Hepatocyte (in vitro differentiated cells): Measurements from ENCODE around the gene ZNF358. TPM values are rescaled to one million over a fixed set of nuclear protein-coding genes. Genes with fewer than 3 reads are reported as not detected.

Experiments
- DNase-seq: peaks from one replicate; pipeline ENCODE4 v3.0.0-alpha.2; 2016; ENCODE audit warnings: low spot score
- H2AFZ ChIP-seq: fragments of 200-600 bp; sonication (generic); 2 replicates; pipeline ENCODE4 v1.6.0; 2016; ENCODE audit warnings: antibody characterized with exemption, mild to moderate bottlenecking
- H3K27ac ChIP-seq: fragments of 200-600 bp; sonication (generic); 2 replicates; pipeline ENCODE4 v1.5.1; 2016; ENCODE audit warnings: mild to moderate bottlenecking
- H3K27me3 ChIP-seq: fragments of 200-600 bp; sonication (generic); 2 replicates; pipeline ENCODE4 v1.6.1; 2016
- H3K36me3 ChIP-seq: fragments of 200-600 bp; sonication (generic); replicated peaks from 2 replicates; pipeline ENCODE4 v1.5.1; 2016; ENCODE audit warnings: low read depth; ENCODE audit not compliant: insufficient read depth
- H3K4me1 ChIP-seq: fragments of 200-600 bp; sonication (generic); 2 replicates; pipeline ENCODE4 v1.5.1; 2016; ENCODE audit warnings: mild to moderate bottlenecking, moderate library complexity; ENCODE audit not compliant: insufficient read depth
- H3K4me2 ChIP-seq: fragments of 200-600 bp; sonication (generic); 2 replicates; pipeline ENCODE4 v1.6.0; 2016
- H3K4me3 ChIP-seq: fragments of 200-600 bp; sonication (generic); 2 replicates; pipeline ENCODE4 v1.5.1; 2016; ENCODE audit warnings: mild to moderate bottlenecking
- H3K79me2 ChIP-seq: fragments of 200-600 bp; sonication (generic); 2 replicates; pipeline ENCODE4 v1.6.0; 2017; ENCODE audit warnings: mild to moderate bottlenecking
- H3K9me2 ChIP-seq: fragments of 200-600 bp; sonication (generic); replicated peaks from 2 replicates; pipeline ENCODE4 v1.6.0; 2017; ENCODE audit warnings: mild to moderate bottlenecking; ENCODE audit not compliant: insufficient read depth
- H3K9me3 ChIP-seq: fragments of 200-600 bp; sonication (generic); 2 replicates; pipeline ENCODE4 v1.5.1; 2016; ENCODE audit warnings: low read depth, mild to moderate bottlenecking
- H4K20me1 ChIP-seq: fragments of 200-600 bp; sonication (generic); 2 replicates; pipeline ENCODE4 v1.6.0; 2016; ENCODE audit warnings: mild to moderate bottlenecking; ENCODE audit not compliant: insufficient read depth, poor library complexity, severe bottlenecking
- EZH2 ChIP-seq: fragments of 200-600 bp; sonication (generic); IDR thresholded peaks from 2 replicates; pipeline ENCODE4 v1.6.1; 2016; ENCODE audit warnings: antibody characterized with exemption, mild to moderate bottlenecking, borderline replicate concordance
- EZH2phosphoT487 ChIP-seq: fragments of 200-600 bp; sonication (generic); IDR thresholded peaks from one replicate; pipeline ENCODE4 v1.6.1; 2018; ENCODE audit warnings: antibody characterized with exemption, mild to moderate bottlenecking, low read depth, moderate library complexity; ENCODE audit not compliant: unreplicated experiment, severe bottlenecking
- WGBS: methylation state at CpG from one replicate; pipeline ENCODE4 v1.1.6; 2016; ENCODE audit warnings: low lambda C conversion rate; ENCODE audit errors: missing lambda C conversion rate; 5-methylcytosine and 5-hydroxymethylcytosine counted together
- polyA plus RNA-seq: library from polyadenylated mRNA; unstranded; fragments of >200 nt; fragmentation: Nextera tagmentation; extraction: Ambion mirVana; gene quantifications from 2 replicates; pipeline ENCODE4 v1.2.1, GENCODE V29; 2016
- total RNA-seq: library from RNA; depleted of rRNA; stranded (reverse); fragments of >200 nt; gene quantifications from 2 replicates; pipeline ENCODE4 v1.2.3, GENCODE V29; 2014
- TF ChIP-seq, protein P1 (sequence below): fragments of 200-600 bp; sonication (generic); IDR thresholded peaks from 2 replicates; pipeline ENCODE4 v1.5.1; 2016; ENCODE audit warnings: antibody characterized with exemption, mild to moderate bottlenecking; ENCODE audit not compliant: poor library complexity

ZNF358 gene
- total and polyA plus RNA-seq, 2 experiments from 2014 or later, result 37.8 to 39.9 TPM

DNA sequence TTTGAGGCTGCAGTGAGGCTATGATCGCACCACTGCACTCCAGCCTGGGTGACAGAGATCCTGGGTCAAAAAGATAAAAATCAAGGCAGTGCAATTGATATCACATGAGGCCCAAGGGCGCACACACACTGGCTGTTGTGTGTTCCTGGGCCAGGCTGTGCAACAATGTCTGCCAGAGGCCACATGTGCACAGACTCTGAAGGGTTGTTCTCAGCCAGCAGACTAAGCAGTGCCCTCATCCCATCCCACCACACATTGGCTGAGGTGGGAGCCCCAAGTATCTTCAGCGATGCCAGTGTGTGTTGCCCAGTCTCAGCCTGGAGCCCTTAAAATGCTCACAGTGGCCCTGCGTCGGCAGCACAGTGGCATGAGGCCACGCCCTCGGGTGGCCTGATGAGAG is 39.7 kb upstream of the ZNF358 start:
- Histone ChIP-seq H3K4me1 (peaks cover 9% of the 10 kb centered on the region), H3K36me3 (no peaks in the 10 kb centered on the region), H3K27ac (no peak overlapping the region), H3K9me3 (no peaks in the 10 kb centered on the region), H3K4me3 (no peak overlapping the region), H3K4me2 (no peak overlapping the region), H4K20me1 (no peaks in the 10 kb centered on the region), H3K9me2 (no peaks in the 10 kb centered on the region), H2AFZ (no peak overlapping the region), H3K27me3 (no peaks in the 10 kb centered on the region), H3K79me2 (no peaks in the 10 kb centered on the region)
- 94% methylated on average over 7 of the region's 7 CpGs for WGBS
- no peak for DNase-seq
- no peak for TF ChIP-seq EZH2phosphoT487
- no peak for TF ChIP-seq EZH2
- TF ChIP-seq, protein P1, sequence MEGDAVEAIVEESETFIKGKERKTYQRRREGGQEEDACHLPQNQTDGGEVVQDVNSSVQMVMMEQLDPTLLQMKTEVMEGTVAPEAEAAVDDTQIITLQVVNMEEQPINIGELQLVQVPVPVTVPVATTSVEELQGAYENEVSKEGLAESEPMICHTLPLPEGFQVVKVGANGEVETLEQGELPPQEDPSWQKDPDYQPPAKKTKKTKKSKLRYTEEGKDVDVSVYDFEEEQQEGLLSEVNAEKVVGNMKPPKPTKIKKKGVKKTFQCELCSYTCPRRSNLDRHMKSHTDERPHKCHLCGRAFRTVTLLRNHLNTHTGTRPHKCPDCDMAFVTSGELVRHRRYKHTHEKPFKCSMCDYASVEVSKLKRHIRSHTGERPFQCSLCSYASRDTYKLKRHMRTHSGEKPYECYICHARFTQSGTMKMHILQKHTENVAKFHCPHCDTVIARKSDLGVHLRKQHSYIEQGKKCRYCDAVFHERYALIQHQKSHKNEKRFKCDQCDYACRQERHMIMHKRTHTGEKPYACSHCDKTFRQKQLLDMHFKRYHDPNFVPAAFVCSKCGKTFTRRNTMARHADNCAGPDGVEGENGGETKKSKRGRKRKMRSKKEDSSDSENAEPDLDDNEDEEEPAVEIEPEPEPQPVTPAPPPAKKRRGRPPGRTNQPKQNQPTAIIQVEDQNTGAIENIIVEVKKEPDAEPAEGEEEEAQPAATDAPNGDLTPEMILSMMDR, result no peak

DNA sequence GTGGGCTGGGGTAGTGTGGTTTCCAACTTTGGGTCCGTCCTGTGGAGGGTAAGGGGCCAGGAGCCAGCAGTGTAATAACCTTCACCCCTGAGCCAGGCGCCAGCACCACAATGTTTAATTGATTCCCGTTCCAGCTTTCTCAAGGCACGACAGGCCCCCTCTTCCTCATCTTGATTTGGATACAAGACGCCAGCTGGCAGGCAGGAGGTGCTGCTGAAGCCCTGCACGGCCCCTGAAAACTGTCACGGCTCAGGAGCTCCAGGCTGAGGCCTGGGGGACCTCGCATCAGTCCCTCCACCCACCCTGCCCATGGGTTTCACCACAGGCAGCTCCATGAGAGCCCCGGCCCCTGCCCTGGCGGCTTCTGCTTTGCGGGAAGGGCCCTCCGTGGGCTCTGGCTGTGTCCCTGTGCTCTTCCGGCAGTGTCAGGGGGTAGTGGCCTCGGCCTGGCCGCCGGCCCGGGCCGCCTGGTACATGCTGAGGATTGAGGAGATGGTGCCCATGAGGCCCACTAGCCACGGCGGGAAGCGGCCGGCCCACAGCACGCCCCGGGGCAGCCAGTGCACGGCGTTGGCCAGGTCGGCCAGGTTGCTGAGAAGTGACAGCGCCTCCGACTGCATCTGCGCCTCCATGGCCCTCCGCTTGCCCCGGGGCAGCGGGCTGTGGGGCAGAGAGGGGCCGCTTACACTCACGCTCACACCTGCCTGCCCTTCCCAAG is 39.0 kb upstream of the ZNF358 start:
- no peak for DNase-seq
- Histone ChIP-seq H4K20me1 (no peaks in the 10 kb centered on the region), H3K4me1 (peaks cover 9% of the 10 kb centered on the region), H3K79me2 (no peaks in the 10 kb centered on the region), H3K27ac (no peak overlapping the region), H3K9me2 (no peaks in the 10 kb centered on the region), H2AFZ (no peak overlapping the region), H3K27me3 (no peaks in the 10 kb centered on the region), H3K4me2 (no peak overlapping the region), H3K36me3 (no peaks in the 10 kb centered on the region), H3K9me3 (no peaks in the 10 kb centered on the region), H3K4me3 (no peak overlapping the region)
- 94% methylated on average over 35 of the region's 35 CpGs for WGBS
- TF ChIP-seq EZH2 (no peak), EZH2phosphoT487 (no peak)
- TF ChIP-seq, protein P1, result no peak

DNA sequence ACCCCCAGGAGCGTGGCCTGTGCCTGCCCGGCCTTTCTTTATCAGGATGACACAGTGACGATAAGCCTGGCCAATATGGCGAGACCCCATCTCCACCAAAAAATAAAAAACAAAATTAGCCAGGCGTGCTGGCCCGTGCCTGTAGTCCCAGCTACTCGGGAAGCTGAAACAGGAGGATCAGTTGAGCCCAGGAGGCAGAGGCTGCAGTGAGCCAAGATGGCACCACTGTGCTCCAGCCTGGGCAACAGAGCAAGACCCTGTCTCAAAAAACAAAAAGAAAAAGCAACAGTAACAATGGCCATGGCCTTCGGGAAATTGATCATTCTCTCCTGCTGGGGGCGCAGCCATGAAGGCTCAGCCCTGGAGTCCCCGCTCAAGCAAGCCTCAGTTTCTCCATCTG is 38.1 kb upstream of the ZNF358 start:
- H3K79me2 ChIP-seq, result no peaks in the 10 kb centered on the region
- H4K20me1 ChIP-seq, result no peaks in the 10 kb centered on the region
- H3K36me3 ChIP-seq, result no peaks in the 10 kb centered on the region
- H3K9me3 ChIP-seq, result no peaks in the 10 kb centered on the region
- no peak for TF ChIP-seq EZH2phosphoT487
- TF ChIP-seq EZH2, result no peak
- TF ChIP-seq, protein P1, result no peak
- WGBS, result 94% methylated on average over 10 of the region's 10 CpGs
- H3K4me2 ChIP-seq, result no peak overlapping the region
- no peak overlapping the region for H3K27ac ChIP-seq
- H3K27me3 ChIP-seq, result no peaks in the 10 kb centered on the region
- DNase-seq, result no peak
- peaks cover 9% of the 10 kb centered on the region for H3K4me1 ChIP-seq
- H3K4me3 ChIP-seq, result no peak overlapping the region
- H2AFZ ChIP-seq, result no peak overlapping the region
- no peaks in the 10 kb centered on the region for H3K9me2 ChIP-seq
